ENCODE measurements around the gene CNOT1.
"Not testable (repeated sequence)": the region's sequence is repeated elsewhere in the genome, so short reads cannot be mapped to it uniquely, and the experiment has no call there.

The CNOT1 gene

GRCh38 chr16:58620396-58620795 lies 9.2 kb downstream of the CNOT1 start:
- no peak for TF ChIP-seq POLR2A (IDR thresholded peaks at IDR 0.05; ENCODE audit: low read depth, low read length)
- no peak for FAIRE-seq
- no peak for DNase-seq (ENCODE audit: insufficient read length, low spot score)

- no peak for TF ChIP-seq POLR2A (IDR thresholded peaks at IDR 0.05; ENCODE audit: low read depth, low read length)
- DNase-seq (ENCODE audit: insufficient read length, low spot score), result no peak
These were observed 14.3 kb downstream of the CNOT1 start for GRCh38 chr16:58615280-58615679.

GRCh38 chr16:58614860-58615259 lies 14.8 kb downstream of the CNOT1 start:
- no peak for DNase-seq (ENCODE audit: insufficient read length, low spot score)
- FAIRE-seq, result no peak
- TF ChIP-seq POLR2A (IDR thresholded peaks at IDR 0.05; ENCODE audit: low read depth, low read length), result no peak

More at GRCh38 chr16:58615280-58615679, 14.3 kb downstream of the CNOT1 start:
- FAIRE-seq, result no peak

- no peak for TF ChIP-seq POLR2A (IDR thresholded peaks at IDR 0.05; ENCODE audit: low read depth, low read length)
- DNase-seq (ENCODE audit: insufficient read length, low spot score) (peak; percentile 43), FAIRE-seq (no peak)
These were observed 15.4 kb downstream of the CNOT1 start for GRCh38 chr16:58614212-58614611.

- FAIRE-seq; DNase-seq (ENCODE audit: insufficient read length, low spot score): not testable (repeated sequence)
These were observed 16.7 kb downstream of the CNOT1 start for GRCh38 chr16:58612965-58613364.

- FAIRE-seq, result no peak
- no peak for TF ChIP-seq POLR2A (IDR thresholded peaks at IDR 0.05; ENCODE audit: low read depth, low read length)
- DNase-seq (ENCODE audit: insufficient read length, low spot score), result no peak
These were observed 21.0 kb downstream of the CNOT1 start for GRCh38 chr16:58608601-58609136.

GRCh38 chr16:58605562-58605961 lies 24.1 kb downstream of the CNOT1 start:
- DNase-seq (ENCODE audit: insufficient read length, low spot score) (no peak), FAIRE-seq (no peak)
- TF ChIP-seq POLR2A (IDR thresholded peaks at IDR 0.05; ENCODE audit: low read depth, low read length), result no peak

GRCh38 chr16:58591083-58591482 lies 38.5 kb downstream of the CNOT1 start:
- no peak for TF ChIP-seq POLR2A (IDR thresholded peaks at IDR 0.05; ENCODE audit: low read depth, low read length)
- FAIRE-seq (no peak), DNase-seq (ENCODE audit: insufficient read length, low spot score) (no peak)

GRCh38 chr16:58589326-58589905 lies 40.2 kb downstream of the CNOT1 start:
- no peak for TF ChIP-seq POLR2A (IDR thresholded peaks at IDR 0.05; ENCODE audit: low read depth, low read length)
- no peak for FAIRE-seq
- no peak for DNase-seq (ENCODE audit: insufficient read length, low spot score)

- no peak for FAIRE-seq
- DNase-seq (ENCODE audit: insufficient read length, low spot score), result no peak
- no peak for TF ChIP-seq POLR2A (IDR thresholded peaks at IDR 0.05; ENCODE audit: low read depth, low read length)
These were observed 41.2 kb downstream of the CNOT1 start for GRCh38 chr16:58588406-58588805.

- no peak for TF ChIP-seq POLR2A (IDR thresholded peaks at IDR 0.05; ENCODE audit: low read depth, low read length)
- FAIRE-seq (no peak), DNase-seq (ENCODE audit: insufficient read length, low spot score) (no peak)
These were observed 43.1 kb downstream of the CNOT1 start for GRCh38 chr16:58586340-58587030.

GRCh38 chr16:58584831-58585505 lies 44.7 kb downstream of the CNOT1 start:
- FAIRE-seq, result no peak
- no peak for TF ChIP-seq POLR2A (IDR thresholded peaks at IDR 0.05; ENCODE audit: low read depth, low read length)
- DNase-seq (ENCODE audit: insufficient read length, low spot score), result no peak

- TF ChIP-seq POLR2A (IDR thresholded peaks at IDR 0.05; ENCODE audit: low read depth, low read length), result no peak
- FAIRE-seq (peak; percentile 11), DNase-seq (ENCODE audit: insufficient read length, low spot score) (no peak)
These were observed 46.5 kb downstream of the CNOT1 start for GRCh38 chr16:58582971-58583765.

GRCh38 chr16:58582133-58582532 lies 47.5 kb downstream of the CNOT1 start:
- no peak for FAIRE-seq
- TF ChIP-seq POLR2A (IDR thresholded peaks at IDR 0.05; ENCODE audit: low read depth, low read length), result no peak

More at GRCh38 chr16:58582133-58582532, 47.5 kb downstream of the CNOT1 start:
- DNase-seq (ENCODE audit: insufficient read length, low spot score), result no peak
